Glutamatergic neuron (in vitro differentiated cells): ENCODE data around the gene CELSR2. TPM values are rescaled to one million over a fixed set of nuclear protein-coding genes. Genes with fewer than 3 reads are reported as not detected.

Source experiments
- DNase-seq: peaks from one replicate; pipeline ENCODE4 v3.0.0; 2022
- H3K27ac Mint-ChIP-seq: one replicate; pipeline ENCODE4 v1.8.0; 2020; ENCODE audit warnings: mild to moderate bottlenecking, mixed read lengths, inconsistent platforms; ENCODE audit not compliant: unreplicated experiment
- H3K27me3 Mint-ChIP-seq: one replicate; pipeline ENCODE4 v1.8.0; 2020; ENCODE audit warnings: mild to moderate bottlenecking, moderate library complexity, mixed read lengths, inconsistent platforms; ENCODE audit not compliant: unreplicated experiment
- H3K36me3 Mint-ChIP-seq: one replicate; pipeline ENCODE4 v1.8.0; 2020; ENCODE audit warnings: mild to moderate bottlenecking, mixed read lengths, inconsistent platforms; ENCODE audit not compliant: unreplicated experiment
- H3K4me1 Mint-ChIP-seq: one replicate; pipeline ENCODE4 v1.8.0; 2020; ENCODE audit warnings: mild to moderate bottlenecking, low read depth, mixed read lengths, inconsistent platforms; ENCODE audit not compliant: unreplicated experiment
- H3K4me3 Mint-ChIP-seq: one replicate; pipeline ENCODE4 v1.8.0; 2020; ENCODE audit warnings: mild to moderate bottlenecking, mixed read lengths, inconsistent platforms; ENCODE audit not compliant: unreplicated experiment
- H3K9me3 Mint-ChIP-seq: one replicate; pipeline ENCODE4 v1.8.0; 2020; ENCODE audit warnings: mild to moderate bottlenecking, moderate library complexity, mixed read lengths, inconsistent platforms; ENCODE audit not compliant: unreplicated experiment
- total RNA-seq: library from RNA; stranded (reverse); fragmentation: NEBNext Ultra II Directional; extraction: Animal tissue kit (Norgen Biotek cat#: 25700); gene quantifications from one replicate; pipeline ENCODE4 v1.2.1, GENCODE V29; 2021; ENCODE audit not compliant: unreplicated experiment
- TF ChIP-seq, protein P1 (sequence below): fragments of 200-600 bp; sonication (generic); IDR thresholded peaks from one replicate; pipeline ENCODE4 v1.5.0; 2021; ENCODE audit not compliant: partially characterized antibody, unreplicated experiment

CELSR2 gene
- total RNA-seq, 1 donor from 2014 or later = 181 TPM

DNA sequence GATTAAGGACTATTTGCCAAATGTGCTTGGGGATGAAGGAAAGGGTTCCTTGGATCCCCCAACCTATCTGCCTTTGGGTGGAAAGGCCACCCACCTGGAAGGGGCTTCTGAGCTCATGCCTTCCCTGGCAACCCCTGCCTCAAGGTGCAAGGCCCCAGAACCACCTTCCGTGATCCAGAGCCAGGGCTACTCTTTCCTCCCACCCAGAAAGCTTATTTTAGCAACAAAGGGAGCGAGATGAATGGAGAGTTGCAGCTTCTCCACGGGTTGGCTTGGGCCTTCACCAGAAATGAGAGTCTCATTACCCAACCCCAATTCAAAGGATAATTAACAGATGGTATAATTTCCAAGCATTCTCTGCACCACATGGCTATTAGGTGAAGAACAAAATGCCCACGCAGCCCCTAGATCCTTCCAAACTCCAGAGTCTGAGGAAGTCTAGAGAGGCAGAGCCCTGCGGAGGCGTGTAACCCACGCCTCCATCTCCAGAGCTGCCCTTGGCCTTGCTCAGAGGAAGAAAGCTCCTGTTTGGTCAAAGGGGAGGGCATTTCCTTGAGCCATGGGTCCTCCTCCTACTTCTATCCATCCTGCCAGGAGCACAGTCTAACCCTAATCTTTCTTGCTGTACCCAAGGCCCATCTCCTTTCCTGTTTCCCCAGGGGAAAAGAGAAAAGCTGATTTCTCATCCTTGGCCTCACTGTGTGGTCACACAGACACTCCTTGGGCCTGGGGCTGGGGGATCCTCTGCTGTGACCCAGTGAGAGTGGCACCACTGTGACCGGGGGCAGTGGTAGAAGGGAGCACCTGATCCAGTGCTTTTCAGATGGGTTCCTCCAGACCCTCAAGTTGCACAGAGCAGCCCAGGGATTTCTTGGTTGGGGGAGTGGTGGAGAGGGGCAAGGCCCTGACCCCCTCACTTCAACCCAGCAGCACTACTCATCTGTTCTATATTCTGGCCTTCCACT lies 1.7 kb upstream of the CELSR2 start:
- Mint-ChIP-seq H3K4me3 (peak overlapping the region; percentile 40), H3K9me3 (peaks cover 18% of the 10 kb centered on the region), H3K27me3 (peaks cover 25% of the 10 kb centered on the region), H3K36me3 (peaks cover 12% of the 10 kb centered on the region), H3K27ac (no peak overlapping the region), H3K4me1 (peaks cover 41% of the 10 kb centered on the region)
- DNase-seq = no peak
- TF ChIP-seq, protein P1, sequence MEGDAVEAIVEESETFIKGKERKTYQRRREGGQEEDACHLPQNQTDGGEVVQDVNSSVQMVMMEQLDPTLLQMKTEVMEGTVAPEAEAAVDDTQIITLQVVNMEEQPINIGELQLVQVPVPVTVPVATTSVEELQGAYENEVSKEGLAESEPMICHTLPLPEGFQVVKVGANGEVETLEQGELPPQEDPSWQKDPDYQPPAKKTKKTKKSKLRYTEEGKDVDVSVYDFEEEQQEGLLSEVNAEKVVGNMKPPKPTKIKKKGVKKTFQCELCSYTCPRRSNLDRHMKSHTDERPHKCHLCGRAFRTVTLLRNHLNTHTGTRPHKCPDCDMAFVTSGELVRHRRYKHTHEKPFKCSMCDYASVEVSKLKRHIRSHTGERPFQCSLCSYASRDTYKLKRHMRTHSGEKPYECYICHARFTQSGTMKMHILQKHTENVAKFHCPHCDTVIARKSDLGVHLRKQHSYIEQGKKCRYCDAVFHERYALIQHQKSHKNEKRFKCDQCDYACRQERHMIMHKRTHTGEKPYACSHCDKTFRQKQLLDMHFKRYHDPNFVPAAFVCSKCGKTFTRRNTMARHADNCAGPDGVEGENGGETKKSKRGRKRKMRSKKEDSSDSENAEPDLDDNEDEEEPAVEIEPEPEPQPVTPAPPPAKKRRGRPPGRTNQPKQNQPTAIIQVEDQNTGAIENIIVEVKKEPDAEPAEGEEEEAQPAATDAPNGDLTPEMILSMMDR = no peak

DNA sequence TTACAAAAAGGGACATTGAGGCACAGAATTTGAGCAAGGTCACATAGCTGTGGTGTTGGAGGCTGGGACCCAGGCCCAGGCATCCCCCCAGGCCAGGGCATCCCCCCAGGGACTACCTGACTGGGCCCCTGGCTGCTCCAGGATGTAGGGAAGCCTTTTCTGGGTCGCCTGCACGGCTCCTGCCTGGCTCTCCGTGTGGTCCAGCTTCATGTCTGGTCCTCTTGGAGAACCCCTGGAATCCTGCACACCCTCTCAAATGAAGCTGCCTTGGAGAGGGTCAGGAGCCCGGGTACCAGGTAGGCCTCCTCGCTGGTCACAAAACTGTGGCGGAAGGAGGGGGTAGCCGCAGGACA lies 919 bp upstream of the CELSR2 start:
- peaks cover 41% of the 10 kb centered on the region for H3K4me1 Mint-ChIP-seq
- H3K27ac Mint-ChIP-seq = no peak overlapping the region
- peak overlapping the region; percentile 40 for H3K4me3 Mint-ChIP-seq

DNA sequence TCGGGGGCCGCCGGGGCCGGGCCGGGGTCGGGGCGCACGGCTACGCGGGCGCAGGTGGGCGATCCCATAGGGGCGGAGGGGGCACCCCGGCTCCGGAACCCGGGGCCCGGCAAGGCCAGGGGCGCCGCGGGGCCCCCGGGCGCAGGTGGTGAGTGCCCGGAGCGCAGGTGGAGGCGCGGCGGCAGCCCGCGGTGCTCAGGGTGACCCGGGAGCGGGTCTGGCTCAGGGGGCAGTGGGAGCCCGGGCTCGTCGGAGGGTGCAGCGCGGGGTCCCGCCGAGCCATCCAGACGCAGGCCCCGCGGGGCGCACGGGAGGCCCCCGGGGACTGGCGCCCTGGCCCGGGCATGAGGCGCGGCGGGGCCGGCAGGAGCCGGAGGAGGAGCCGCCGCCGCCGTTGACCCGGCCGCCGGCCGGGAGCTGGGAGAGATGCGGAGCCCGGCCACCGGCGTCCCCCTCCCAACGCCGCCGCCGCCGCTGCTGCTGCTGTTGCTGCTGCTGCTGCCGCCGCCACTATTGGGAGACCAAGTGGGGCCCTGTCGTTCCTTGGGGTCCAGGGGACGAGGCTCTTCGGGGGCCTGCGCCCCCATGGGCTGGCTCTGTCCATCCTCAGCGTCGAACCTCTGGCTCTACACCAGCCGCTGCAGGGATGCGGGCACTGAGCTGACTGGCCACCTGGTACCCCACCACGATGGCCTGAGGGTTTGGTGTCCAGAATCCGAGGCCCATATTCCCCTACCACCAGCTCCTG lies 489 bp downstream of the CELSR2 start:
- peaks cover 18% of the 10 kb centered on the region for H3K27me3 Mint-ChIP-seq
- H3K36me3 Mint-ChIP-seq = peaks cover 12% of the 10 kb centered on the region
- DNase-seq = peak; percentile 55
- peak overlapping the region; percentile 68 for H3K27ac Mint-ChIP-seq
- peak overlapping the region; percentile 76 for H3K4me3 Mint-ChIP-seq
- peaks cover 9% of the 10 kb centered on the region for H3K9me3 Mint-ChIP-seq
- peaks cover 37% of the 10 kb centered on the region for H3K4me1 Mint-ChIP-seq
- TF ChIP-seq, protein P1 = no peak

More for the DNA sequence above, 919 bp upstream of the CELSR2 start:
- H3K9me3 Mint-ChIP-seq = peaks cover 14% of the 10 kb centered on the region
- TF ChIP-seq, protein P1 = no peak
- peaks cover 22% of the 10 kb centered on the region for H3K27me3 Mint-ChIP-seq
- H3K36me3 Mint-ChIP-seq = peaks cover 12% of the 10 kb centered on the region
- DNase-seq = no peak

DNA sequence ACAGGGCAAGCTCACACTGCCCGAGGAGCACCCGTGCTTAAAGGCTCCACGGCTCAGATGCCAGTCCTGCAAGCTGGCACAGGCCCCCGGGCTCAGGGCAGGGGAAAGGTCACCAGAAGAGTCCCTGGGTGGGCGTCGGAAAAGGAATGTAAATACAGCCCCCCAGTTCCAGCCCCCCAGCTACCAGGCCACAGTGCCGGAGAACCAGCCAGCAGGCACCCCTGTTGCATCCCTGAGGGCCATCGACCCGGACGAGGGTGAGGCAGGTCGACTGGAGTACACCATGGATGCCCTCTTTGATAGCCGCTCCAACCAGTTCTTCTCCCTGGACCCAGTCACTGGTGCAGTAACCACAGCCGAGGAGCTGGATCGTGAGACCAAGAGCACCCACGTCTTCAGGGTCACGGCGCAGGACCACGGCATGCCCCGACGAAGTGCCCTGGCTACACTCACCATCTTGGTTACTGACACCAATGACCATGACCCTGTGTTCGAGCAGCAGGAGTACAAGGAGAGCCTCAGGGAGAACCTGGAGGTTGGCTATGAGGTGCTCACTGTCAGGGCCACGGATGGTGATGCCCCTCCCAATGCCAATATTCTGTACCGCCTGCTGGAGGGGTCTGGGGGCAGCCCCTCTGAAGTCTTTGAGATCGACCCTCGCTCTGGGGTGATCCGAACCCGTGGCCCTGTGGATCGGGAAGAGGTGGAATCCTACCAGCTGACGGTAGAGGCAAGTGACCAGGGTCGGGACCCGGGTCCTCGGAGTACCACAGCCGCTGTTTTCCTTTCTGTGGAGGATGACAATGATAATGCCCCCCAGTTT lies 1.3 kb downstream of the CELSR2 start:
- Mint-ChIP-seq H3K27me3 (peaks cover 21% of the 10 kb centered on the region), H3K4me3 (peak overlapping the region; percentile 76), H3K9me3 (peaks cover 15% of the 10 kb centered on the region), H3K36me3 (peaks cover 12% of the 10 kb centered on the region), H3K27ac (no peak overlapping the region), H3K4me1 (peaks cover 44% of the 10 kb centered on the region)
- TF ChIP-seq, protein P1 = no peak
- peak; percentile 11 for DNase-seq
